ENCODE data around the gene HOXA13. TPM values are rescaled to one million over a fixed set of nuclear protein-coding genes. Genes with fewer than 3 reads are reported as not detected.
A peak's percentile ranks its signal among the peaks of the same experiment; 100 is the strongest.

HOXA13 gene
- total RNA-seq, 3 donors from 2014 or later (not counting 1 experiment from before 2014, with no cell fraction given): not detected

GRCh38 chr7:27178366-27178765 is 21.5 kb downstream of the HOXA13 start:
- Mint-ChIP-seq H3K36me3 (peaks cover 7% of the 10 kb centered on the region), H3K9me3 (no peaks in the 10 kb centered on the region), H3K4me3 (no peak overlapping the region), H3K27ac (no peak overlapping the region), H3K4me1 (peaks cover 7 to 12% of the 10 kb centered on the region in 2 donors), H3K27me3 (ENCODE audit: low read depth in 2 of 2) (peaks cover 47 to 61% of the 10 kb centered on the region in 2 donors)
- Histone ChIP-seq H3K4me3 (ENCODE audit: low read length) (no peak overlapping the region), H3K36me3 (ENCODE audit: control insufficient read depth, insufficient read depth, low read length) (no peaks in the 10 kb centered on the region), H3K4me1 (ENCODE audit: control insufficient read depth, insufficient read depth, low read length) (peaks cover 24% of the 10 kb centered on the region), H3K9me3 (ENCODE audit: control insufficient read depth, insufficient read depth, low read length) (no peaks in the 10 kb centered on the region), H3K27me3 (ENCODE audit: control insufficient read depth, insufficient read depth, low read length) (peaks cover 64% of the 10 kb centered on the region), H3K27ac (ENCODE audit: low read length) (no peak overlapping the region)
- 98% methylated on average over 5 of the region's 6 CpGs for WGBS (ENCODE audit: insufficient coverage)
- TF ChIP-seq CTCF (IDR thresholded peaks at IDR 0.05): no peak
- DNase-seq: no peak
- ATAC-seq: no peak
- intact Hi-C loops (cut with micrococcal nuclease): no loop called here

- WGBS (ENCODE audit: insufficient coverage): 94% methylated on average over 5 of the region's 5 CpGs
- intact Hi-C loops (cut with micrococcal nuclease): no loop called here
- H3K4me3 Mint-ChIP-seq: no peak overlapping the region
- Histone ChIP-seq H3K36me3 (ENCODE audit: control insufficient read depth, insufficient read depth, low read length) (no peaks in the 10 kb centered on the region), H3K9me3 (ENCODE audit: control insufficient read depth, insufficient read depth, low read length) (no peaks in the 10 kb centered on the region), H3K27me3 (ENCODE audit: control insufficient read depth, insufficient read depth, low read length) (peaks cover 63% of the 10 kb centered on the region), H3K4me3 (ENCODE audit: low read length) (no peak overlapping the region), H3K27ac (ENCODE audit: low read length) (no peak overlapping the region), H3K4me1 (ENCODE audit: control insufficient read depth, insufficient read depth, low read length) (peaks cover 23% of the 10 kb centered on the region)
- TF ChIP-seq CTCF (IDR thresholded peaks at IDR 0.05): no peak
- H3K27ac Mint-ChIP-seq: no peak overlapping the region
- peaks cover 44 to 57% of the 10 kb centered on the region in 2 donors for H3K27me3 Mint-ChIP-seq (ENCODE audit: low read depth in 2 of 2)
- ATAC-seq: no peak
- H3K36me3 Mint-ChIP-seq: peaks cover 7% of the 10 kb centered on the region
- no peak for DNase-seq
- no peaks in the 10 kb centered on the region for H3K9me3 Mint-ChIP-seq
- peaks cover 7 to 16% of the 10 kb centered on the region in 2 donors for H3K4me1 Mint-ChIP-seq
Observed at GRCh38 chr7:27177795-27178320, 22.0 kb downstream of the HOXA13 start.

GRCh38 chr7:27176962-27177794 is 22.7 kb downstream of the HOXA13 start:
- Mint-ChIP-seq H3K9me3 (no peaks in the 10 kb centered on the region), H3K4me3 (no peak overlapping the region), H3K36me3 (peaks cover 9% of the 10 kb centered on the region), H3K4me1 (peaks cover 11 to 22% of the 10 kb centered on the region in 2 donors), H3K27me3 (ENCODE audit: low read depth in 2 of 2) (peaks cover 44 to 56% of the 10 kb centered on the region in 2 donors), H3K27ac (no peak overlapping the region)
- Histone ChIP-seq H3K4me1 (ENCODE audit: control insufficient read depth, insufficient read depth, low read length) (peaks cover 28% of the 10 kb centered on the region), H3K4me3 (ENCODE audit: low read length) (no peak overlapping the region), H3K36me3 (ENCODE audit: control insufficient read depth, insufficient read depth, low read length) (no peaks in the 10 kb centered on the region), H3K27ac (ENCODE audit: low read length) (no peak overlapping the region), H3K9me3 (ENCODE audit: control insufficient read depth, insufficient read depth, low read length) (no peaks in the 10 kb centered on the region), H3K27me3 (ENCODE audit: control insufficient read depth, insufficient read depth, low read length) (peaks cover 63% of the 10 kb centered on the region)
- no peak for TF ChIP-seq CTCF (IDR thresholded peaks at IDR 0.05)
- peak in 1 of 2 donors; percentile 11 for DNase-seq
- no peak for ATAC-seq
- intact Hi-C loops (cut with micrococcal nuclease): no loop called here
- 93% methylated on average over 22 of the region's 22 CpGs for WGBS (ENCODE audit: insufficient coverage)

All from natural killer cell (primary cell).